Fibroblast of mammary gland (primary cell): ENCODE measurements around the gene UBE2S.
"Not testable (repeated sequence)": the region's sequence is repeated elsewhere in the genome, so short reads cannot be mapped to it uniquely, and the experiment has no call there.

ENCODE experiments used
- DNase-seq: peaks from one replicate; pipeline ENCODE4 v3.0.0-alpha.2; 2010; ENCODE audit warnings: low read depth
- H3K4me3 ChIP-seq: 2 replicates; pipeline ENCODE4 v1.5.1; 2011; ENCODE audit warnings: low read depth, mild to moderate bottlenecking, low read length, moderate library complexity; ENCODE audit not compliant: control insufficient read depth
- CTCF ChIP-seq: conservative IDR thresholded peaks from 2 replicates; pipeline ENCODE4 v1.5.1; 2011; ENCODE audit warnings: low read depth, low read length, inconsistent platforms; ENCODE audit not compliant: control insufficient read depth, insufficient read depth

The UBE2S gene

GRCh38 chr19:55451965-55452748 is 44.6 kb upstream of the UBE2S start:
- no peak for TF ChIP-seq CTCF
- no peak overlapping the region for H3K4me3 ChIP-seq
- DNase-seq: no peak

- no peak for TF ChIP-seq CTCF
- DNase-seq: no peak
- H3K4me3 ChIP-seq: no peak overlapping the region
These were observed 43.8 kb upstream of the UBE2S start for GRCh38 chr19:55451163-55451964.

GRCh38 chr19:55449469-55449868 is 41.9 kb upstream of the UBE2S start:
- no peak for DNase-seq
- TF ChIP-seq CTCF: no peak
- no peak overlapping the region for H3K4me3 ChIP-seq

- H3K4me3 ChIP-seq, DNase-seq: not testable (repeated sequence)
These were observed 40.5 kb upstream of the UBE2S start for GRCh38 chr19:55448175-55448490.

- DNase-seq: peak; percentile 35
- H3K4me3 ChIP-seq: no peak overlapping the region
- TF ChIP-seq CTCF: no peak
These were observed 40.0 kb upstream of the UBE2S start for GRCh38 chr19:55447421-55448174.

GRCh38 chr19:55446060-55446459 is 38.5 kb upstream of the UBE2S start:
- no peak for TF ChIP-seq CTCF
- DNase-seq: no peak
- H3K4me3 ChIP-seq: no peak overlapping the region

GRCh38 chr19:55444646-55445045 is 37.1 kb upstream of the UBE2S start:
- H3K4me3 ChIP-seq: no peak overlapping the region
- TF ChIP-seq CTCF: no peak
- DNase-seq: no peak
